ENCODE results near the gene TSPAN4.

TSPAN4 gene

GRCh38 chr11:823441-824291, 19.0 kb upstream of the TSPAN4 start:
- DNase-seq (ENCODE audit: low read depth, low spot score): no peak

DNA sequence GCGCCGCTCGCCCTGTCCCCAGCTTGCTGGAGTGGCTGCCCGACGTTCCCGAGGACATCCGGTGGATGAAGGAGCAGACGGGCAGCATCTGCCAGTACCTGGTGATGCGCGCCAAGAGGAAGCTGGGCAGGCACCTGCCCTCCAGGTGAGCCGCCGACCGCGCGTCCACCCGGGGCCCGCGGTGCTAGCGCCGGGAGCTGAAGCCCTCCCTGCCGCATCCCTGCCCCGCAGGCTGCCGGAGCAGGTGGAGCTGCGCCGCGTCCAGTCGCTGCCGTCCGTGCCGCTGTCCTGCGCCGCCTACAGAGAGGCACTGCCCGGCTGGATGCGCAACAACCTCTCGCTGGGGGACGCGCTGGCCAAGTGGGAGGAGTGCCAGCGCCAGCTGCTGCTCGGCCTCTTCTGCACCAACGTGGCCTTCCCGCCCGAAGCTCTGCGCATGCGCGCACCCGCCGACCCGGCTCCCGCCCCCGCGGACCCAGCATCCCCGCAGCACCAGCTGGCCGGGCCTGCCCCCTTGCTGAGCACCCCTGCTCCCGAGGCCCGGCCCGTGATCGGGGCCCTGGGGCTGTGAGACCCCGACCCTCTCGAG, 18.3 kb upstream of the TSPAN4 start:
- no peak for DNase-seq (ENCODE audit: low read depth, low spot score)

DNA sequence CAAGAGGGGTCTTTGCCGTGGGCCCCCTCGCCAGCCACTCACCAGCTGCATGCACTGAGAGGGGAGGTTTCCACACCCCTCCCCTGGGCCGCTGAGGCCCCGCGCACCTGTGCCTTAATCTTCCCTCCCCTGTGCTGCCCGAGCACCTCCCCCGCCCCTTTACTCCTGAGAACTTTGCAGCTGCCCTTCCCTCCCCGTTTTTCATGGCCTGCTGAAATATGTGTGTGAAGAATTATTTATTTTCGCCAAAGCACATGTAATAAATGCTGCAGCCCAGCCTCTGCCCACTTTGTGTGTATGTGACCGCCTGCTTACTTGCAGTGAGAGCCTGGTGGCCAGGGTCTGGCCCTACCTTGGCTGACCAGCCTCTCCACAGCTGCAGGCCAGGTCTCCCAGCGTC, 17.7 kb upstream of the TSPAN4 start:
- DNase-seq (ENCODE audit: low read depth, low spot score): no peak

GRCh38 chr11:825366-826226, 17.1 kb upstream of the TSPAN4 start:
- no peak for DNase-seq (ENCODE audit: low read depth, low spot score)

DNA sequence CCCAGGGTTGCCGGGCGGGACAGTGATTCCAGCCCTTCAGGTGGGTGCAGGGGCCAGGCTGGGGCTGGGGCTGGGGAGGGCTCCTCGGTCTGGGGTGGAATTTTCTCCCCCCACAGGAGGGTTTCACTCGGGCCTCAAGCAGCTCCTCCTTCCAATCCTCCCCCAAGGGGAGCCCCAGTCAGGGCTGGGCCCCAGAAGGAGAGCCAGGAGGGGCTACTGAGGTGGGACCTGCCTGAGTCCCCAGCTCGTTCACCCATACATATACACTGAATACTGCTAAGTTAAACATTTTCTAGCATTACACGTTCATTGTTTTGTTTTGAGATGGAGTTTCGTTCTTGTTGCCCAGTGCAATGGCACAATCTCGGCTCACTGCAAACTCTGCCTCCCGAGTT, 16.4 kb upstream of the TSPAN4 start:
- DNase-seq (ENCODE audit: low read depth, low spot score): no peak

DNA sequence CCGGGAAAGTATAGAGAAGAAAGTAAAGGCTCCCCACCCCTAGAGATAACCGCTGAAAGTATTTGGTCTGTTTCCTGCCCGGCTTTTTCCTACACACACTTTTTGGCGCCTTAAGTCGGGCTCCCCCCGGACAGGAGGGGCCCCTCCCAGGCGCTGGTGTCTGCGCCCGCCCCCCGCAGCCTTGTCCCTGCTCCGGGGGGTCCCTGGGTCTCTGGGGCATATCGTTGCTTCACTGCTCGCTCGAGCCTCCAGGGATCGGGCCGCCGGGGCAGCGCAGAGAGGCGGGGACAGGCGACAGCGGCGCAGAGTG, 15.9 kb upstream of the TSPAN4 start:
- DNase-seq (ENCODE audit: low read depth, low spot score): no peak

DNA sequence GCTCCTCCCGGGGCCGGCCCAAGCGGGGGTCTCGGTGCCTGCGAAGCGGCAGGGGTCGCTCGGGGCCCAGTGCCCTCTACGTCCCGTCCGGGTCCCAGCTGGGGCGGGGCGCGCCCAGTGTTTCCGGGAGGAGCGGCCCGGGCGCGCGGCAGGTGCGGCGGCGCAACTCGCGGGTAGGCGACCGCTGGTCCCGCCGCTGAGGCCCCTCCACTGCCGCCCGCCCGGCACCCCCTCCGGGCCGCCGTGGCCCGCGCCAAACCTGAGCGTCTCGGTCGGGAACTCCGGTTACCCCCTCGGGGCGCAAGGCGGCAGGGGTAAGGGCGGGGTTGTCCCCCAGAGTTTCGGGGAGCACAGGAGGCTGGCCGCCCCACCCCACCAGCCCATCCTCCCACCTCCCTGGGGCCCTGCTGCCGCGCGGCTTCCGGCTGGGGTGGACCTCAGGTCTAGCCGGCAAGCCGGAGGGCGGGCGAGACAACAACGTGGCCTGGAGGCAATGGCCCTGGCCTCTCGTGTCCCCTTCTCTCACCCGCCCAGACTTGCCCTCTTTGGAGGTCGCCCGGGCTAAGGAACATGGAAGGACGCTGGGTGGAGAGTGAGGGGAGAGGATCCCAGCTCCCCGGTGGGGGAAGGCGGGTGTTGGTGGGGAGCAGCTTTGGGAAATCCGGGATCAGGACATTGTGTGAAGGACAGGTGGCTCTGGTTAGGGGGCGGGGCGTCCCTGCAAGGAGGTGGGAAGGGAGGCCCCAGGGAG, 15.3 kb upstream of the TSPAN4 start:
- DNase-seq (ENCODE audit: low read depth, low spot score): no peak

- DNase-seq (ENCODE audit: low read depth, low spot score): no peak
Measured at GRCh38 chr11:827897-828192, 14.8 kb upstream of the TSPAN4 start, which contains the start of gene CRACR2B. Gene CRACR2B (plus strand): TSS chr11:827919. CDS start chr11:828608, 689 bp downstream.

DNA sequence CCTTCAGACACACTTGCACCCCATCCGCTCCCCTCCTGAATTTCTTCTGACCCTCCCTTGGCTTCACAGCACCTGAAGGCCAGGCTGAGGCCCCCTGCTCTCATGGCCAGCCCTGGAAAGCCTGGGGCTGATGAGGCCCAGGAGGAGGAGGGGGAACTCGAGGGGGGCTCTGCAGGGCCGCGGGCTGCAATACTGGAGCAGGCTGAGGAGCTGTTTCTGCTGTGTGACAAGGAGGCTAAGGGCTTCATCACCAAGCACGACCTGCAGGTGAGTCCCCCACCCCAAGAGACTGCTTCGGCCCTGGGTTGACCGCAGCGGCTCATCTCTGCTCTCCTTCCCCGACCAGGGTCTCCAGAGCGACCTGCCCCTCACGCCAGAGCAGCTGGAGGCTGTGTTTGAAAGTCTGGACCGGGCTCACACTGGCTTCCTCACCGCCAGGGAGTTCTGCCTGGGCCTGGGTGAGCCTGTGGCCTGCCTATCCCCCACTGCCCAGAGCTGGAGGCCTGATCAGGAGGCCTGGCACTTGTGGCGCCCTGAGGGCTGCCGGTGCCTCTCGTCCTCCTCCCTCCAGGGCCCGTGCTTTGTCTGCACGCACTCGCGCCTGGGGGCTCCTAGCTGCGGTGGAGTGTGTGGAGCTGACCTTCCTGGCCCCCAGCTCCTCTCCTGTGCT, 14.0 kb upstream of the TSPAN4 start:
- DNase-seq (ENCODE audit: low read depth, low spot score): no peak

DNA sequence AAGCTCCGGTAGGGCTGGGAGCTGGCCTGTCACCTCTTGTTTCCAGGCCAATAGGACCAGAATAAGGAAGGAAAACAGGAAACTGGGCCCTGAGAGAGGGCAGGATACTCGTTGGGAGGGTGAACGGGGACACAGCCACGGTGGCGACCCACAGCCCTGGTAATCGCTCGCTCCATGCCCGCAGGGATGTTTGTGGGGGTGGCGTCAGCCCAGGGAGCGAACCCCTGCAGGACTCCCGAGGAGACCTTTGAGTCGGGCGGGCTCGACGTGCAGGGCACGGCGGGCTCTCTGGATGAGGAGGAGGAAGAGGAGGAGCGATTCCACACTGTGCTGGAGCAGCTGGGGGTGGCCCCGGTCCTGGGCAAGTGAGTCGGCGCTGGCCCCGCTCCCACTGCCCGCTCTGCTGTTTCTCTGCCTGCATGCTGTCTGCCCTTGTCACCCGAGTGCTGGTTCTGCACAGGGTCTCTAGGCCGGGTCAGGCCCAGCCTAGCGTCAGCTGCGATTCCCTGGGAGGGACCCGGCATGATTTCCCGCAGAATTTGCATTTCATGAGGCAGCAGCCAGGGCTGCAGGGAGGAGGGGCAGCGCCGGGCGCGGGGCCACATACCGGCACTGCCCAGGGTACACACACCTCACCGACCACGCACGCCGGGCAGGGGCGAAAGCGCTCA, 13.3 kb upstream of the TSPAN4 start:
- DNase-seq (ENCODE audit: low read depth, low spot score): no peak

GRCh38 chr11:829847-830294, 12.8 kb upstream of the TSPAN4 start:
- DNase-seq (ENCODE audit: low read depth, low spot score): no peak

GRCh38 chr11:830295-831117, 12.1 kb upstream of the TSPAN4 start:
- DNase-seq (ENCODE audit: low read depth, low spot score): no peak

DNA sequence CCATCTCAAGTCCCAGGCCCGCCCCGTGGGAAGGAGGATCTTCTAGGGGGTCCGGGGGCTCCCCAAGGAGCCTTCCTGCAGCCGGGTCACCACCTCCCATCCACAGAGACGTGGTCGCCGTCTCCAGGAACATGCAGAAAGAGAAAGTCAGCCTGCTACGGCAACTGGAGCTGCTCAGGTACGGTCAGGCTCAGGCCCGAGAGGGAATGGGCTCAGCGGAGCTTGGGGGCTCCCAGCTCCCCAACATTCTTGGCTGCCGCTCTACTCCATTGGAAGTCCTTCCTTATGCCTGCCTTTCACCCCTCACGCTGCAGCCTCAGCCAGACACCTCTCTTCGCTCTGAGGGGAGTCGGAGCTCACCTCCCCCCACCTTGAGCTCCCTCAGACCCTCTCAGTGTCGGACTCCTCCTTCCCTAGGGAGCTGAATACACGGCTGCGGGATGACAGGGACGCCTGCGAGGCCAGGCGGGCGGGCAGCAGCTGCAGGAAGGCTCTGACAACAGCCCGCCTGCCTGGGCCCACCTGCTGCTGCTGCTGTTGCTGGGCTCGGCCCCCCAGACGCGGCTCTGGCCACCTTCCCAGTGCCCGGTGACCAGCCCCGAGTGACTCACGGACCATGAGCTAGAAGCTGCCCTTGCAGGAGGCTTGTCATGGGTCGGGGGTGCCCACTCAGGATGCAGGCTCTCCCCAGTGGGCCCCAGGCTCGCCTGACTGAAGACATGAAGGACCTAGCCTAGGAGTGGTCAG, 11.4 kb upstream of the TSPAN4 start:
- no peak for DNase-seq (ENCODE audit: low read depth, low spot score)

DNA sequence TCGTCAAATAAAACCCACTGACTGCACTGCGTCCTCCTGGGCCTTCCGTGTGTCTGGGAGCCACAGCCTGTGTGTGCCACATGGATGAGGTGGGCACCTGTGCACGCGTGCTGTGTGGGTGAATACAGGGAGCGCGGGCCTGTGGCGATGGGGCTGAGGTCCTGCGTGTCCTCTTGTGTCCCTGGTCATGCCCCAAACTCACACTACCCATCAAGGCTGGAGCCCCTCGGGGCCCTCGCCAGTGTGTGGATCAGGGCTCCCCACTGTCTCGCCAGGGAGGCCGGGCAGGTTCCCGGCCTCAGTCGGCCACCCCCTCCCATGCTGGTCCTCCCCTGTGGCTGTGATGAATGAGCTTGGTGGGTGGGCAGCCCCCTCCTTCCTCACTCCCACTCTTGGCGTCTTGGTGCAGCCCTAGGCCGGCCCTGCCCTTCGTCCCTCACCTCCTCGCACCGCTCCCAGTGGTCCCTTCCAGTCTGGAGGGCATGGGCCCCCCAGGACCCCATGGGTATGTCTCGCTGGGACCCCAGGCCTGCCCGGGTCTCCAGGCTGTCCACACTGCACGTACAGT, 10.6 kb upstream of the TSPAN4 start:
- DNase-seq (ENCODE audit: low read depth, low spot score): no peak

GRCh38 chr11:832529-833113, 10.0 kb upstream of the TSPAN4 start, which contains the start of gene CD151:
Gene CD151 (plus strand): TSS chr11:832952. CDS start chr11:836070, 3,118 bp downstream.
- no peak for DNase-seq (ENCODE audit: low read depth, low spot score)

DNA sequence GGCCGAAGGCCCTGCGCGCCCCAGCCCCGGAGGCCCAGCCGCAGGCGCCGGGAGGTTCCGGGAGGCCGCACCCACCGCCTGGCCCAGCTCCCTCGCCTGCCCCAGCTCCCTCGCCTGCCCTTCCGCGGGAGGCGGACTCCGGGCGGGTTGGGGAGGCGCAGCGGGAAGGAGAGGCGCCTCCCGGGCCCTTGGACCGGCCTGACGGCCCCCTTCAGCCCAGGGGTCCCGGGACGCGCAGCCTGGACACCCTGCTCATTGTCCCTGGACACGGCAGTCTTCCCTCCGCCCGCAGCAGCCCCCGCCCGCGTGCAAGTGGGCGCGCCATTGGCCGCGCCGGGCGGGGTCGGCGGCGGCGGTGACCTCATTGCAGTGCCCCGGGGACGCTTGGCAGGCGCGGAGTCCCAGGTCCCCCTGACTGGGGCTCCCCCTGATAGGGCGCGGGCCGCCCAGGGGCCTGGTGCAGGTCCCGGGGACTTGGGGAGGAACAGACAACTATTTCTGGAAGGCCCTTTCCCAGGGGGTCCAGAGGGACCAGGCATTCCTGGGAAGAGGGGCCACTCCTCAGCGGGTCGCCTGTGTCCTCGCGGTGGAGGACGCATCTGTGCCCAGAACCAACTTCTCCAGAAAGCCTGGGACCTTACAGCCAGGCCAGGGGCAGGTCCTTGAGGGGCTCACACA, 9.4 kb upstream of the TSPAN4 start:
- DNase-seq (ENCODE audit: low read depth, low spot score): no peak

GRCh38 chr11:833849-834311, 8.8 kb upstream of the TSPAN4 start:
- DNase-seq (ENCODE audit: low read depth, low spot score): no peak
